ENCODE results near the gene IDI1.
"Not testable (repeated sequence)": the region's sequence is repeated elsewhere in the genome, so short reads cannot be mapped to it uniquely, and the experiment has no call there.

Gene IDI1

GRCh38 chr10:1033601-1034000 is 15.3 kb downstream of the IDI1 start:
- DNase-seq, result no peak

DNA sequence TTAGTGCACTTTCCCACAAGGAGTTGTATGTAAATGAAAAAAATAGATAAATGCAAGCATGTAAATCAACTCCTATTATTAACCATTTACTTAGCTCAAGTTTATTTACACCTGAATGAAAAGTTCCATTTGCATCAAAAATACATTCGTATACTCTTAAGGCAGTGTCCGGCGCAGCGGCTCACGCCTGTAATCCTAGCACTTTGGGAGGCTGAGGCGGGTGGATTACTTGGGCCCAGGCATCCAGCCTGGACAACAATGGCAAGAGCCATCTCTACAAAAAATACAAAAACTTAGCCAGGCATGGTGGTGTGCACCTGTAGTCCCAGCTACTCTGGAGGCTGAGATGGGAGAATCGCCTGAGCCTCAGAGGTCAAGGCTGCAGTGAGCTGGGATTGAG is 19.1 kb downstream of the IDI1 start:
- no peak for DNase-seq

GRCh38 chr10:1026578-1026977 is 22.3 kb downstream of the IDI1 start:
- DNase-seq, result no peak

DNA sequence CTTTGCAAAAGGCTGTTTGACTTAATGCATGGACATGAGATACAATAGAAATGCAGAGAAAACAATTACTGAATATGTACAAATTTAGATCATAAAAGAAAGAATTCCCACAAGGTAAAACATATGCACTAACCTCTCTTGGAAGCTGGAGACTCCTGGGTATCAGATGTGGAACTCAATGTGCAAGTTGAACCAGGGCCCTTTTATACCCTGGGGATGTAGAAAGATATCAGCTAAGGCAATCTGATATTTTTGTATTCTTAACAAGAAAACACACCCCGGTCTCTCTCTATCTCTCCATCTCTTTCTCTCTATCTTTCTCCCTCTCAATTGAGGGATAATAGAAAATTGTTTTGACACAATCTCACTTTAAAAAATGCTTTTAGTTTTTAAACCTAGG is 23.2 kb downstream of the IDI1 start, which contains the start of gene IDI2:
TSS of gene IDI2 (minus strand) at position 177 of the 400 bp plus-strand sequence. CDS start 1,136 bp downstream, outside the sequence.
- no peak for DNase-seq

- no peak for DNase-seq
These were observed 24.8 kb downstream of the IDI1 start for GRCh38 chr10:1024103-1024502.

- no peak for DNase-seq
These were observed 26.5 kb downstream of the IDI1 start for GRCh38 chr10:1022413-1022812.

GRCh38 chr10:1020958-1021357 is 28.0 kb downstream of the IDI1 start:
- no peak for DNase-seq

DNA sequence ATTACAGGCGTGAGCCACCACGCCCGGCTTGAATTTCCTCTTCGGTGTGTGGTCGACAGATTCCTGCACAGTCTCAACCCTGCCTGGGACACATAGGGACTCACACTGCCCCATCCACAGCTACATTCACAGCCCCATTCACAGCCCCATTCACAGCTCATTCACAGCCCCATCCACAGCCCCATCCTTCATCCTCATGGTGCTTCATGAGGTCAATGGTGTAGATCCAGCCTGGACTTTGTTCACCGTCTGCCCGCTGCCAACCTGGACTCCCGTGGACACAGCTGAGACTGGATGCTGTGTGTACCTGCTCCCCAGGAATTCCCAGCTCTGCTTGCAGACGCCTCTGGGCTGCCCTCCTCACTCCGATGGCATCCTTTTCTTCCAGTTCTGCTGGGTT is 28.5 kb downstream of the IDI1 start:
- no peak for DNase-seq

GRCh38 chr10:1019362-1019761 is 29.6 kb downstream of the IDI1 start:
- DNase-seq, result no peak

DNA sequence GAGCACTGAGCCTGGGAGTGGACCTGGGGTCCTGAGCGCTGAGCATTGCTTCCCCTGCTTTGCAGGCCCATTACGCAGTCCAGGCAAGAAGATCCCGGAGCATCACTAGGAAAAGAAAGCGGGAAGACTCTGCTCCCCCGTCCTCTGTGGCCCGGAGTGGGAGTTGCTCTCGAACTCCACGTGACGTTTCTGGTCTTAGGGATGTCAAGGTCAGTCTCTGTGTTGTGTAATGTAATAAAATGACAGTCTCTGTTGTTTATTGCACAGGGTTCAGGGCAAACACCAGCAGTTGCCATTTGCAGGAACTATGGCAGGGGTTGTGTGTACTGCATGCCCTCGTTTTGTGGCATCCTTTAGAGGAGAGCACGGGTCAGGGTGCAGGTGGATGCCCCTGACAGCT is 33.2 kb downstream of the IDI1 start:
- DNase-seq, result no peak

DNA sequence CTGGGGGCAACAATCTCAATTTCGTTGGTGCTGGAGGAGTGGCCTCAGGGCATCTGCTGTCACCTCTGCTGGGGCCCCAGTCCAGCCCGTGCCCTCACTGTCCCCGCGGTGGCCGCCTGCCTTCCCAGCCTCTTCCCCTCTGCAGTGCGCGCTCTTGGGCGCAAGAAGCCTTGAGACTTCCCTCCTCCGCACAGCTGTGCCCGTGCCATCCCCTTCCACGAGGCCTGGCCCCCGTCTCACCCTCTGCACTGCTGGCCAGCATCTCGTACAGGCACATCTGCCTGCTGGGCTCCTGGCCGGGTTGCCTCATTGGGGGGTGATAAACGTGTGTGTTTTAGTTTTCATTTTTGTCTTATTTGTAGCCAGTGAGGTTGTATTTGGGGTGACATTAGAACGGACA is 37.2 kb downstream of the IDI1 start:
- DNase-seq, result no peak

GRCh38 chr10:1010703-1011102 is 38.2 kb downstream of the IDI1 start:
- no peak for DNase-seq

GRCh38 chr10:1009947-1010346 is 39.0 kb downstream of the IDI1 start:
- DNase-seq, result not testable (repeated sequence)

GRCh38 chr10:1009071-1009494 is 39.8 kb downstream of the IDI1 start:
- DNase-seq, result no peak

GRCh38 chr10:1007583-1007982 is 41.3 kb downstream of the IDI1 start:
- DNase-seq, result no peak

DNA sequence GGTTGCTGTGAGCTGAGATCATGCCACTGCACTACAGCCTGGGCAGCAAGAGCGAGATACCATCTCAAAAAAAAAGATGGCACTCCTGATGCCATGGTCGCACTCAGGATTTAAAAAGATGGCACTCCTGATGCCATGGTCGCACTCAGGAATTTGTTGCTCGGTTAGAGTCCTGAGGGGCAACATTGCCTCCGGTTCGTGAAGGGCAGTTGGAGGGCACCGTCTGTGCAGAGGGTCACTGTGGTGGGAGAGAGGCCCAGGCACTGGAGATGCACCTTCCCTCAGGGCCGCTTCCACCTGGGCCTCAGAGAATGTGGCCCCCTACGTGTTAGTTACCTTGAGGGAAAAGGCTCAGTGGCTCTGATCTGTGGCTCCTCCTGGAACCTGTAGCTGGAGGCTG is 42.3 kb downstream of the IDI1 start:
- no peak for DNase-seq

DNA sequence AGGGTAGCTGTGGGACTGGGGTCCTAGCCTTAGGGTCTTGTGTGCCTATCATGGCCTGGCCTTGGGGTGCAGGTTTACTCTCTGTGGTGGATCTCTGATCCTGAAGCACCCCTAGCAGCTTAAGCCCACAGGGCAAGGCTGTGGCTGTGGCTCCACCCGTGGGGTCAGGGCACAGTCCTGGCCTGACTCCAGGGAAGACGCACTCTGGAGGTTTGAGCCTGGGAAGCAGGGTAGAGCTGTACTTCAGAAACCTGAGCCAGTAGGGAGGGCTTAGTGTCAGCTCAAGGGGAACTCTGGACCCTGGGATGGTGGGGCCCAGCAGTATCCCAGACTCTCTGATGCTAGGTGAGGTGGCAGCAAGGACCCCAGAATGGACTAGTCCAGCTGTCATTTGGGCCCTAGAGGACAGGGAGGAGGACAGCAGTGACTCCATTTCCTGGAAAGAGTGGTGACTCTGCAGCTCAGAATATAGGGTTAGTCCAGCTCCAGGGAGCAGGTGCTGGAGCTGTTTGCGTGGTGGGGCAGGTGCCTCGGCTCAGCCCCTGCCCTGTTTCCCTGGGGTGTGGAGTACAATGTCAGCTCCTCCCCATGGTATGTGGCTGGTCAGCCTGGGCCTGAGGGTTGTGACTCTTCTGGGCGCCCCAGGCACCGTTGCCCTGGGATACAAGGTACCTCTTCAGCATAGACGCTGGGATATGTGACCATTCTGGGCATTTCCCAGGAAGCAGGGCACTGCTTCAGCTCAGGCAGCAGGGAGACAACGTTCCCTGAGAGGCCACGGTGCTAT is 44.8 kb downstream of the IDI1 start:
- DNase-seq, result no peak

DNA sequence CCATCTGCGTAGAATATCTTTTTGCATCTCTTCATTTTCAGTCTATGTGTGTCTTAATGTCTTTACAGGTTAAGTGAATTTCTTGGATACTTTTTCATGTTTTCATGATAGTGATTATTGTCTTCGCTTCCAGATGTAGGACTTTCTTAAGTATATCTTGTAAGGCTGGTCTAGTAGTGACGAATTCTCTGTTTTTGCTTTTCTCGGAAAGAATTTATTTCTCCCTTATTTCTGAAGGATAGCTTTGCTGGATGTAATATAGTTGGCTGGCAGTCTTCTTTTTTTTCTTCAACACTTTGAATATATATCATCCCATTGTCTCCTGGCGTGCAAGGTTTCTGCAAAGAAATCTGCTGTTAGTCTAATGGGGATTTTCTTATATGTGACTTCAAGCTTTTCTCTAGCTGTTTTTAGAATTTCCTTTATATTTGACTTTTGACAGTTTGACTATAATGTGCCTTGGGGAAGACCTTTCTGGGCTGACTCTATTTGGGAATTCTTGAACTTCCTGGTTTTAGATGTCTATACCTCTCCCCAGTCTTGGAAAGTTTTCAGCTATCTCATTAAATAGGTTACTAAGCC is 46.4 kb downstream of the IDI1 start:
- no peak for DNase-seq

DNA sequence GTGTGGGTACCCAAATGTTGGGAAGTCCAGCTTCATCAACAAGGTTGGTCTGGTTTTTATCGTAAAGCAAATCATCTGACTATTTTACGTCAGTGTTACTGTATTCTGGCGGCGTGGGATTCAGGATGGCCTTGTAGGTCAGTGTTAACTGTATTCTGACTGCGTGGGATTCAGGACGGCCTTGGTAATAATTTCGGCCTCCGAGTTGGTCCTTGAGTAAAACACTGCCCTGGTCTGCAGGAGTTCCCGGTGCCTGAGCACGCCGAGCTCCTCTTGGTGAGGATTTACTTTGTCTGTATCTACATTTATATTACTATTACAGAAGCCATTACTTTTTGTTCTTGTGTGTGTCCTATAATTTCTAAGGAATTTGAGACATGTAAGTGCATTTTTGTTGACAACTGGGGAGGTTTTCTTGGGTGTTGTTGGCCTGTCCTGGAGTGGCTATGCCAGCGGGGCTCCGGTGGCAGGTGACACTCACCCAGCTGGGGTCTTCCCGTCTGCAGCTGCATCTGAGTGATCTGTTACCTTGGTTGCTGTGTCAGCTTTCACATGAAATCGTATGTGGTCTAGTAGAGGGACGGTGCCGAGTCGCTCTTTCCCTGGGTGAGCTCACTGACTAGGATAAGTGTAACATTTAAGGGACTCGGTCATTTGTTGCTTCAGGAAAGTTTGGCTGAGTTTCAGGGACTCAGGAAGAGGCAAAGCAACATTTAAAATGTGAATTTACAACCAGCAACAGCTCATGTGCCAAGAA is 51.5 kb downstream of the IDI1 start:
- no peak for DNase-seq

DNA sequence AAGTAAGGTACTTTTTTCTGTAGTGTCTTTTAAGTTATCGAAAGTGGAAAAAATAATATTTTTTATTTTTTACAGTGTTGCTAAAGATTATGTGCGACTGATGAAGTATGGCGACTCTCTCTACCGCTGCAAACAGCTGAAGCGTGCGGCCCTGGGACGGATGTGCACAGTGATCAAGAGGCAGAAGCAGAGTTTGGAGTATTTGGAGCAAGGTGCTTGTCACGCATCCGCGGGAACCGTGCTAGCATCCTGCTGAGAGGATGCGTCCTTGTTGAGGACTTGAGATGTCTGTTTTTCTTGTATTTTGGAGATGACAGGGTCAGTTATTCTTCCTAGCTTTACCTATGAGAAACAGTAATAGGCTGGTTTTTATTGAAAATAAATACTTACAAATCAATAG is 52.9 kb downstream of the IDI1 start:
- DNase-seq, result no peak

DNA sequence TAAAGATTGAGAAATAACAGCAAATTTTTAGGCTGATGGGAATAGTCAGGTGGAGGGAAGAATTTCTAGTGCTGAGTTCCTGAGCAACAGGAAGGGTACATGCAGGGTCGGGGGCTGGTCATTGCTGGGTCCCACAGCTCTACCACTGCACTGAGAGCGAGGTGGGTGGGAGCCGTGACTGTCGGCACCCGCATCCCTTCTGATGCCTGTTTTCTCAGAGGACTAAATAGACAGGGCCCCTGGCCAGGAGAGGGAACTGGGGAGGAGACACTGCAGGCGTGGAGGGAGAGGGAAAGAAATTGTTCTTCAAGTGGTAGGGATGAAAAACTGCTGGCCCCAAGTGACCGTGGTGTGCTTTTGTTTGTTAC is 53.4 kb downstream of the IDI1 start:
- DNase-seq, result no peak

- DNase-seq, result no peak
These were observed 53.9 kb downstream of the IDI1 start for GRCh38 chr10:994836-995558.

- DNase-seq, result no peak
These were observed 56.0 kb downstream of the IDI1 start for GRCh38 chr10:992871-993270.

Data from NCI-H446 (cell line).